GM12878 (cell line): ENCODE data around the gene CIAO1. TPM values are rescaled to one million over a fixed set of nuclear protein-coding genes. Genes with fewer than 3 reads are reported as not detected.

Source experiments
- ATAC-seq: fragments of 200-7000 bp; cut with Tn5 transposase; 3 replicates; pipeline ENCODE4 v1.9.1; 2020; ENCODE audit warnings: mild to moderate bottlenecking, moderate library complexity
- BruUV-seq: library from RNA; stranded (reverse); fragments of 400-500 nt; replicated peaks from 2 replicates; lab custom pipeline; 2021; lab: Mats Ljungman, UMichigan
- CTCF ChIA-PET: fragments of 300-600 bp; sonication (Branson Sonifier 250); formaldehyde crosslinking; extraction: SDS; loops from one replicate; lab custom pipeline; 2021; ENCODE audit warnings: inconsistent platforms; lab: Yijun Ruan, JAX
- POLR2A ChIA-PET: fragments of 350-600 bp; formaldehyde crosslinking; extraction: SDS; loops from one replicate; lab custom pipeline; 2021; ENCODE audit warnings: inconsistent platforms; lab: Charles Lee
- RAD21 ChIA-PET: fragments of 300-600 bp; sonication (Branson Sonifier 250); formaldehyde crosslinking; loops from one replicate; lab custom pipeline; 2023; ENCODE audit warnings: antibody characterized with exemption; ENCODE audit not compliant: unreplicated experiment; lab: Charles Lee
- SMC1A ChIA-PET: fragments of 300-600 bp; sonication (Branson Sonifier 250); formaldehyde crosslinking; loops from one replicate; lab custom pipeline; 2023; ENCODE audit not compliant: unreplicated experiment, uncharacterized antibody; lab: Charles Lee
- DNase-seq: peaks from one replicate; pipeline ENCODE4 v3.0.0-alpha.2; 2011; ENCODE audit warnings: low read depth, low spot score
- FAIRE-seq: peaks from 3 replicates; lab custom pipeline; 2011; peaks lifted over from hg19 to GRCh38; lab: Jason Lieb, UNC
- H2AFZ ChIP-seq: 2 replicates; pipeline ENCODE4 v1.6.0; 2011; ENCODE audit warnings: low read depth, low read length, control low read depth; ENCODE audit not compliant: control insufficient read depth
- H3K27ac ChIP-seq: 2 replicates; pipeline ENCODE4 v1.5.1; 2011; ENCODE audit warnings: control low read depth; ENCODE audit not compliant: control insufficient read depth, insufficient read depth
- H3K27me3 ChIP-seq, 2 experiments: replicated peaks in 1 of 2; 2 replicates each; pipeline versions ENCODE4 v1.6.0 to v1.6.1; 2011; ENCODE audit warnings: low read length in 1 of 2; ENCODE audit not compliant: control insufficient read depth in 2 of 2, insufficient read depth in 2 of 2
- H3K36me3 ChIP-seq, 2 experiments: 2 replicates each; pipeline ENCODE4 v1.5.1; 2011; ENCODE audit warnings: low read length in 1 of 2; ENCODE audit not compliant: control insufficient read depth in 2 of 2, insufficient read depth in 2 of 2
- H3K4me1 ChIP-seq: 2 replicates; pipeline ENCODE4 v1.6.1; 2011; ENCODE audit warnings: mild to moderate bottlenecking, low read length, moderate library complexity, mixed read lengths; ENCODE audit not compliant: control insufficient read depth, insufficient read depth
- H3K4me2 ChIP-seq: 2 replicates; pipeline ENCODE4 v1.6.0; 2011; ENCODE audit warnings: control low read depth; ENCODE audit not compliant: control insufficient read depth, insufficient read depth
- H3K4me3 ChIP-seq: fragments of 200-600 bp; sonication (generic); 2 replicates; pipeline ENCODE4 v1.5.1; 2016
- H3K79me2 ChIP-seq: 2 replicates; pipeline ENCODE4 v1.6.0; 2011; ENCODE audit warnings: low read length; ENCODE audit not compliant: control insufficient read depth, insufficient read depth
- H3K9ac ChIP-seq: 2 replicates; pipeline ENCODE4 v1.8.0; 2011; ENCODE audit warnings: low read length, control low read depth, mixed read lengths; ENCODE audit not compliant: control insufficient read depth, insufficient read depth
- H3K9me3 ChIP-seq: replicated peaks from 3 replicates; pipeline ENCODE4 v1.5.1; 2011; ENCODE audit warnings: mild to moderate bottlenecking, low read length; ENCODE audit not compliant: control insufficient read depth, insufficient read depth
- H4K20me1 ChIP-seq: 2 replicates; pipeline ENCODE4 v1.6.0; 2011; ENCODE audit not compliant: control insufficient read depth, insufficient read depth
- BCLAF1 ChIP-seq: fragments of 450-650 bp; IDR thresholded peaks from 2 replicates; pipeline ENCODE4 v1.6.1; 2017; ENCODE audit warnings: antibody characterized with exemption, mild to moderate bottlenecking, moderate library complexity
- CEBPB ChIP-seq, 2 experiments: fragments of 150-350 bp in 1 of 2; IDR thresholded peaks; 2 replicates each; pipeline ENCODE4 v1.6.1; 2012 to 2014; ENCODE audit warnings: low read depth in 2 of 2, low read length in 2 of 2, borderline replicate concordance in 1 of 2, inconsistent platforms in 1 of 2
- CHD2 ChIP-seq: IDR thresholded peaks from 2 replicates; pipeline ENCODE4 v1.6.1; 2011; ENCODE audit warnings: low read depth, low read length, improper control_type of control experiment, borderline replicate concordance
- DPF2 ChIP-seq: fragments of 450-650 bp; IDR thresholded peaks from 2 replicates; pipeline ENCODE4 v1.6.1; 2017; ENCODE audit warnings: mild to moderate bottlenecking
- EGR1 ChIP-seq, 2 experiments: IDR thresholded peaks; 1 replicate in 1 of 2; 2 replicates in 1 of 2; pipeline ENCODE4 v1.6.1; 2011 to 2012; ENCODE audit warnings: low read depth in 2 of 2, low read length in 2 of 2, borderline replicate concordance in 1 of 2, mild to moderate bottlenecking in 1 of 2, moderate library complexity in 1 of 2
- NRF1 ChIP-seq: conservative IDR thresholded peaks from 2 replicates; pipeline ENCODE4 v1.6.1; 2011; ENCODE audit warnings: mild to moderate bottlenecking, low read depth, low read length, improper control_type of control experiment
- PAX8 ChIP-seq: fragments of 450-650 bp; IDR thresholded peaks from 2 replicates; pipeline ENCODE4 v1.6.1; 2017; ENCODE audit warnings: mild to moderate bottlenecking, moderate library complexity
- RELA ChIP-seq: fragments of 450-650 bp; IDR thresholded peaks from 2 replicates; pipeline ENCODE4 v1.8.0; 2014; ENCODE audit warnings: borderline replicate concordance; ENCODE audit not compliant: partially characterized antibody
- REST ChIP-seq: IDR thresholded peaks from 2 replicates; pipeline ENCODE4 v1.6.1; 2012; ENCODE audit warnings: mild to moderate bottlenecking, low read depth, low read length
- SIN3A ChIP-seq: IDR thresholded peaks from 2 replicates; pipeline ENCODE4 v1.6.1; 2012; ENCODE audit warnings: low read depth, low read length, improper control_type of control experiment
- SPI1 ChIP-seq: IDR thresholded peaks from 2 replicates; pipeline ENCODE4 v1.6.1; 2011; ENCODE audit warnings: low read depth, mild to moderate bottlenecking, low read length, moderate library complexity, borderline replicate concordance; ENCODE audit not compliant: insufficient read depth
- STAT3 ChIP-seq: IDR thresholded peaks from 2 replicates; pipeline ENCODE4 v1.6.1; 2011; ENCODE audit warnings: low read depth, low read length, improper control_type of control experiment
- SUPT20H ChIP-seq: IDR thresholded peaks from 2 replicates; pipeline ENCODE4 v1.6.1; 2011; ENCODE audit warnings: low read depth, mild to moderate bottlenecking, low read length, moderate library complexity, borderline replicate concordance; ENCODE audit not compliant: control insufficient read depth
- TCF7 ChIP-seq: IDR thresholded peaks from 2 replicates; pipeline ENCODE4 v1.6.1; 2014; ENCODE audit warnings: antibody characterized with exemption, borderline replicate concordance
- ZBTB33 ChIP-seq: fragments of 450-650 bp; IDR thresholded peaks from 2 replicates; pipeline ENCODE4 v1.6.1; 2017; ENCODE audit warnings: mild to moderate bottlenecking
- WGBS: methylation state at CpG from one replicate; pipeline ENCODE4 v1.1.6; 2016; ENCODE audit warnings: low lambda C conversion rate; ENCODE audit not compliant: insufficient replicate concordance, insufficient coverage; ENCODE audit errors: missing lambda C conversion rate; 5-methylcytosine and 5-hydroxymethylcytosine counted together
- in situ Hi-C: fragments of 300-500 bp; cut with MboI; formaldehyde crosslinking; loops from 9 replicates; pipeline ENCODE4 v1.14.3; 2018; ENCODE audit warnings: mixed read lengths
- intact Hi-C: fragments of 100-400 bp; cut with micrococcal nuclease; formaldehyde crosslinking; loops from one replicate; pipeline ENCODE4 v1.14.2; 2022; ENCODE audit not compliant: unreplicated experiment
- polyA plus RNA-seq, 11 experiments: library from polyadenylated mRNA; depleted of rRNA in 4 of 11; unstranded in 6 of 11; stranded (reverse) in 5 of 11; fragments of >200 nt; fragmentation: Nextera tagmentation in 4 of 11; fragmentation: Illumina TruSeq in 1 of 11; extraction: Ambion mirVana in 4 of 11; extraction: Trizol in 1 of 11; gene quantifications; 1 replicate in 1 of 11; 2 replicates in 10 of 11; pipeline versions ENCODE4 v1.2.1 to v1.2.3, GENCODE V29; 2011 to 2016; ENCODE audit warnings: inconsistent platforms in 2 of 11, missing spikeins in 2 of 11, low read depth in 1 of 11
- total RNA-seq, 4 experiments: library from RNA; depleted of rRNA in 3 of 4; stranded (reverse); fragments of >200 nt in 3 of 4; fragmentation: Illumina TruSeq in 1 of 4; extraction: Trizol in 1 of 4; gene quantifications; 2 replicates each; pipeline versions ENCODE4 v1.2.1 to v1.2.3, GENCODE V29; 2013 to 2021

CIAO1 gene
- total and polyA plus RNA-seq, 10 of the 15 experiments (the other 5 are each of a cell fraction or from before 2014, with no cell fraction given): 8.3 to 89.4 (median 63.4) TPM

GRCh38 chr2:96276787-96277499, 10.9 kb downstream of the CIAO1 start:
- no peak overlapping the region for H3K4me2 ChIP-seq
- RAD21 ChIA-PET: no interaction called here
- H3K79me2 ChIP-seq: no peaks in the 10 kb centered on the region
- H3K4me1 ChIP-seq: no peaks in the 10 kb centered on the region
- H4K20me1 ChIP-seq: no peaks in the 10 kb centered on the region
- peaks cover 32% of the 10 kb centered on the region in 2 experiments for H3K36me3 ChIP-seq
- CTCF ChIA-PET: no interaction called here
- no peak overlapping the region for H2AFZ ChIP-seq
- ATAC-seq: no peak
- SMC1A ChIA-PET: interaction anchor here (1.0 to 1.2 kb wide), 2 partner anchors 10 to 103 kb away, joined by 3 read pairs; no protein-coding TSS in a partner anchor
- in situ Hi-C loops: no loop called here
- TSS peak; percentile 48 for BruUV-seq
- no peaks in the 10 kb centered on the region for H3K27me3 ChIP-seq
- no peak overlapping the region for H3K27ac ChIP-seq
- no peak overlapping the region for H3K9ac ChIP-seq
- 97% methylated on average over 21 of the region's 21 CpGs for WGBS
- POLR2A ChIA-PET: interaction anchor here (0.8 to 0.9 kb wide), 2 partner anchors 43 to 47 kb away, joined by 3 to 8 read pairs; no protein-coding TSS in a partner anchor
- no peak for DNase-seq
- no peak overlapping the region for H3K4me3 ChIP-seq
- intact Hi-C loops: no loop called here
- FAIRE-seq: no peak
- H3K9me3 ChIP-seq: no peaks in the 10 kb centered on the region
- TF ChIP-seq SIN3A (no peak), RELA (no peak), SPI1 (no peak), PAX8 (no peak), CEBPB (IDR thresholded peaks at IDR 0.05; ENCODE audit: borderline replicate concordance in 1 of 2, low read depth in 2 of 2, low read length in 2 of 2) (no peak), BCLAF1 (no peak), ZBTB33 (no peak), EGR1 (IDR thresholded peaks at IDR 0.05; ENCODE audit: borderline replicate concordance in 1 of 2, low read depth in 2 of 2, low read length in 2 of 2) (no peak), CHD2 (no peak), SUPT20H (no peak), DPF2 (no peak), NRF1 (no peak), TCF7 (no peak), REST (no peak), STAT3 (no peak)
